H1 (cell line): ENCODE data around the gene SLC24A1. TPM values are rescaled to one million over a fixed set of nuclear protein-coding genes. Genes with fewer than 3 reads are reported as not detected.

Source experiments
- CTCF ChIA-PET: fragments of 300-600 bp; sonication (Branson Sonifier 250); formaldehyde crosslinking; loops from one replicate; lab custom pipeline; 2021; ENCODE audit not compliant: partially characterized antibody; lab: Charles Lee
- POLR2A ChIA-PET: fragments of 300-600 bp; sonication (Branson Sonifier 250); formaldehyde crosslinking; loops from one replicate; lab custom pipeline; 2021; ENCODE audit warnings: inconsistent platforms; ENCODE audit not compliant: partially characterized antibody; lab: Charles Lee
- DNase-seq, 2 experiments: peaks; one replicate each; pipeline versions ENCODE4 v3.0.0 to v3.0.0-alpha.2; 2010 to 2022; ENCODE audit warnings: low spot score in 2 of 2, low read depth in 1 of 2, mixed read lengths in 1 of 2
- FAIRE-seq: peaks from 2 replicates; lab custom pipeline; 2011; peaks lifted over from hg19 to GRCh38; lab: Jason Lieb, UNC
- H2AFZ ChIP-seq: 2 replicates; pipeline ENCODE4 v1.8.1; 2012; ENCODE audit warnings: low read length, inconsistent platforms
- H2AK5ac ChIP-seq: 2 replicates; pipeline ENCODE4 v1.6.1; 2013; ENCODE audit warnings: low read depth, low read length
- H2BK120ac ChIP-seq: replicated peaks from 2 replicates; pipeline ENCODE3; 2013; ENCODE audit warnings: low read depth, low read length, inconsistent platforms
- H2BK12ac ChIP-seq: 2 replicates; pipeline ENCODE4 v1.6.1; 2013; ENCODE audit warnings: low read depth, low read length
- H2BK15ac ChIP-seq: 2 replicates; pipeline ENCODE4 v1.6.1; 2013; ENCODE audit warnings: low read length
- H2BK20ac ChIP-seq: 2 replicates; pipeline ENCODE4 v1.6.1; 2013; ENCODE audit warnings: low read length
- H2BK5ac ChIP-seq: 2 replicates; pipeline ENCODE4 v1.6.1; 2013; ENCODE audit warnings: low read depth, low read length
- H3K14ac ChIP-seq: 2 replicates; pipeline ENCODE4 v1.6.1; 2013; ENCODE audit warnings: inconsistent platforms; ENCODE audit not compliant: insufficient read length
- H3K18ac ChIP-seq: 2 replicates; pipeline ENCODE4 v1.6.1; 2013; ENCODE audit warnings: low read length; ENCODE audit errors: extremely low read depth
- H3K23ac ChIP-seq: 2 replicates; pipeline ENCODE4 v1.6.1; 2013; ENCODE audit warnings: inconsistent platforms; ENCODE audit not compliant: insufficient read length
- H3K23me2 ChIP-seq: 2 replicates; pipeline ENCODE4 v1.6.1; 2013; ENCODE audit warnings: low read depth, low read length
- H3K27ac ChIP-seq: 2 replicates; pipeline ENCODE4 v1.6.1; 2011; ENCODE audit warnings: low read depth, low read length, inconsistent platforms
- H3K27me3 ChIP-seq, 4 experiments: replicated peaks in 1 of 4; 1 replicate in 1 of 4; 2 replicates in 3 of 4; pipeline versions ENCODE4 v1.6.1 to v1.8.1; 2011 to 2013; ENCODE audit warnings: low read length in 3 of 4, mild to moderate bottlenecking in 3 of 4, inconsistent platforms in 2 of 4, mixed read lengths in 2 of 4, moderate library complexity in 1 of 4; ENCODE audit not compliant: control insufficient read depth in 3 of 4, insufficient read depth in 3 of 4; ENCODE audit errors: extremely low read depth in 1 of 4
- H3K36me3 ChIP-seq, 4 experiments: 2 replicates each; pipeline versions ENCODE4 v1.6.1 to v1.8.1; 2011 to 2013; ENCODE audit warnings: mild to moderate bottlenecking in 4 of 4, low read length in 3 of 4, moderate library complexity in 2 of 4, control low read depth in 1 of 4, inconsistent platforms in 1 of 4; ENCODE audit not compliant: insufficient read depth in 4 of 4, control insufficient read depth in 2 of 4
- H3K4ac ChIP-seq: replicated peaks from 2 replicates; pipeline ENCODE3; 2013; ENCODE audit warnings: low read length, low read depth, mixed read lengths, inconsistent platforms; ENCODE audit not compliant: insufficient read length
- H3K4me1 ChIP-seq, 4 experiments: replicated peaks in 1 of 4; 1 replicate in 1 of 4; 2 replicates in 3 of 4; pipeline versions ENCODE4 v1.6.1 to v1.8.1; 2011 to 2013; ENCODE audit warnings: low read length in 3 of 4, inconsistent platforms in 2 of 4, mixed read lengths in 1 of 4; ENCODE audit not compliant: insufficient read depth in 4 of 4, control insufficient read depth in 3 of 4
- H3K4me2 ChIP-seq, 2 experiments: 2 replicates each; pipeline versions ENCODE4 v1.6.1 to v1.8.1; 2011 to 2013; ENCODE audit warnings: low read depth in 2 of 2, low read length in 2 of 2, control low read depth in 1 of 2, inconsistent platforms in 1 of 2, mild to moderate bottlenecking in 1 of 2; ENCODE audit not compliant: insufficient read depth in 1 of 2
- H3K4me3 ChIP-seq, 4 experiments: fragments of 200-600, 300-600 bp in 1 of 4; sonication (generic), shearing (Covaris generic), sonication (Bioruptor Twin) in 1 of 4; 2 replicates each; pipeline versions ENCODE4 v1.5.1 to v1.8.1; 2011 to 2016; ENCODE audit warnings: low read length in 4 of 4, low read depth in 3 of 4, control low read depth in 2 of 4, inconsistent platforms in 2 of 4, mild to moderate bottlenecking in 2 of 4, mixed read lengths in 1 of 4, moderate library complexity in 1 of 4; ENCODE audit not compliant: insufficient read depth in 2 of 4; ENCODE audit errors: extremely low read depth in 1 of 4
- H3K56ac ChIP-seq: replicated peaks from 2 replicates; pipeline ENCODE3; 2013; ENCODE audit warnings: low read depth, mild to moderate bottlenecking, mixed read lengths, low read length, inconsistent platforms; ENCODE audit not compliant: insufficient read length
- H3K79me1 ChIP-seq: 2 replicates; pipeline ENCODE4 v1.6.1; 2013; ENCODE audit warnings: low read depth, low read length, control low read depth
- H3K79me2 ChIP-seq, 2 experiments: 2 replicates each; pipeline versions ENCODE4 v1.6.1 to v1.8.1; 2012 to 2013; ENCODE audit warnings: low read length in 2 of 2, mild to moderate bottlenecking in 2 of 2, inconsistent platforms in 1 of 2; ENCODE audit not compliant: insufficient read depth in 2 of 2, control insufficient read depth in 1 of 2
- H3K9ac ChIP-seq, 4 experiments: replicated peaks in 1 of 4; 1 replicate in 1 of 4; 2 replicates in 3 of 4; pipeline versions ENCODE4 v1.6.1 to v1.8.1; 2011 to 2013; ENCODE audit warnings: low read depth in 3 of 4, low read length in 3 of 4, control low read depth in 2 of 4, mild to moderate bottlenecking in 2 of 4, moderate library complexity in 2 of 4, inconsistent platforms in 1 of 4; ENCODE audit errors: extremely low read depth in 1 of 4
- H3K9me3 ChIP-seq, 2 experiments: 2 replicates each; pipeline versions ENCODE4 v1.6.1 to v1.8.1; 2012 to 2013; ENCODE audit warnings: mild to moderate bottlenecking in 2 of 2, moderate library complexity in 2 of 2, control low read depth in 1 of 2, inconsistent platforms in 1 of 2, low read depth in 1 of 2, low read length in 1 of 2, mixed read lengths in 1 of 2; ENCODE audit not compliant: insufficient read depth in 2 of 2
- H4K20me1 ChIP-seq, 2 experiments: replicated peaks in 1 of 2; 2 replicates each; pipeline versions ENCODE3 to v1.8.1; 2011 to 2013; ENCODE audit warnings: inconsistent platforms in 2 of 2, low read length in 2 of 2, mild to moderate bottlenecking in 1 of 2; ENCODE audit not compliant: insufficient read depth in 2 of 2, control insufficient read depth in 1 of 2
- H4K5ac ChIP-seq: 2 replicates; pipeline ENCODE4 v1.6.1; 2013; ENCODE audit warnings: low read length, low read depth, mixed read lengths, inconsistent platforms; ENCODE audit not compliant: insufficient read length
- H4K8ac ChIP-seq: 2 replicates; pipeline ENCODE4 v1.8.0; 2013; ENCODE audit warnings: mild to moderate bottlenecking, moderate library complexity, low read length, inconsistent platforms; ENCODE audit not compliant: insufficient read depth; ENCODE audit errors: extremely low read depth
- H4K91ac ChIP-seq: replicated peaks from 2 replicates; pipeline ENCODE3; 2013; ENCODE audit warnings: low read length, mixed read lengths, inconsistent platforms; ENCODE audit not compliant: insufficient read length
- CBX8 ChIP-seq: fragments of 300-800, 300-1000 bp; sonication (generic); IDR thresholded peaks from 2 replicates; pipeline ENCODE4 v1.7.1; 2016; ENCODE audit warnings: low read depth, low read length, borderline replicate concordance
- CEBPB ChIP-seq: IDR thresholded peaks from 2 replicates; pipeline ENCODE4 v1.6.1; 2012; ENCODE audit warnings: low read depth, low read length
- HDAC6 ChIP-seq: IDR thresholded peaks from one replicate; pipeline ENCODE4 v1.7.1; 2012; ENCODE audit warnings: low read depth, mild to moderate bottlenecking, inconsistent platforms, low read length, moderate library complexity
- KDM5A ChIP-seq: fragments of 200-600 bp; IDR thresholded peaks from 2 replicates; pipeline ENCODE4 v1.7.1; 2012; ENCODE audit warnings: mild to moderate bottlenecking, low read length, inconsistent platforms, mixed read lengths
- SIN3A ChIP-seq, 2 experiments: IDR thresholded peaks in 1 of 2; conservative IDR thresholded peaks in 1 of 2; 2 replicates each; pipeline ENCODE4 v1.6.1; 2011 to 2012; ENCODE audit warnings: low read length in 2 of 2, improper control_type of control experiment in 1 of 2, low read depth in 1 of 2, mild to moderate bottlenecking in 1 of 2
- SUZ12 ChIP-seq: fragments of 200-600 bp; sonication (generic); IDR thresholded peaks from 2 replicates; pipeline ENCODE4 v1.6.1; 2012; ENCODE audit warnings: mild to moderate bottlenecking, inconsistent platforms, low read length, moderate library complexity, mixed read lengths
- WGBS, 2 experiments: shearing (Covaris generic) in 1 of 2; methylation state at CpG; one replicate each; pipeline versions ENCODE4 v1.1.6 to v1.1.7; 2013 to 2015; ENCODE audit warnings: low lambda C conversion rate in 2 of 2, mixed read lengths in 2 of 2, inconsistent platforms in 1 of 2, low coverage in 1 of 2, missing lambda C conversion rate in 1 of 2; ENCODE audit not compliant: insufficient replicate concordance in 2 of 2, insufficient coverage in 1 of 2, insufficient read length in 1 of 2; ENCODE audit errors: extremely low coverage in 1 of 2, missing lambda C conversion rate in 1 of 2; 5-methylcytosine and 5-hydroxymethylcytosine counted together
- polyA plus RNA-seq, 7 experiments: library from polyadenylated mRNA; depleted of rRNA in 3 of 7; stranded (reverse) in 5 of 7; unstranded in 2 of 7; fragments of >200 nt in 5 of 7; fragments of 200-250 nt in 2 of 7; gene quantifications; 1 replicate in 5 of 7; 2 replicates in 1 of 7; 4 replicates in 1 of 7; pipeline versions ENCODE4 v1.2.1 to v1.2.3, GENCODE V29; 2011 to 2013; ENCODE audit warnings: missing spikeins in 2 of 7, mixed read lengths in 2 of 7
- total RNA-seq: library from RNA; stranded (reverse); fragmentation: NEBNext Ultra II Directional; extraction: Animal tissue kit (Norgen Biotek cat#: 25700); gene quantifications from 2 replicates; pipeline ENCODE4 v1.2.1, GENCODE V29; 2021
- TF ChIP-seq, protein P1 (sequence below): IDR thresholded peaks from 2 replicates; pipeline ENCODE4 v1.6.1; 2012; ENCODE audit warnings: low read length, inconsistent platforms

The SLC24A1 gene
- total and polyA plus RNA-seq, 2 of the 8 experiments (the other 6 are each of a cell fraction or from before 2014, with no cell fraction given) = 4.9 to 6.6 TPM

DNA sequence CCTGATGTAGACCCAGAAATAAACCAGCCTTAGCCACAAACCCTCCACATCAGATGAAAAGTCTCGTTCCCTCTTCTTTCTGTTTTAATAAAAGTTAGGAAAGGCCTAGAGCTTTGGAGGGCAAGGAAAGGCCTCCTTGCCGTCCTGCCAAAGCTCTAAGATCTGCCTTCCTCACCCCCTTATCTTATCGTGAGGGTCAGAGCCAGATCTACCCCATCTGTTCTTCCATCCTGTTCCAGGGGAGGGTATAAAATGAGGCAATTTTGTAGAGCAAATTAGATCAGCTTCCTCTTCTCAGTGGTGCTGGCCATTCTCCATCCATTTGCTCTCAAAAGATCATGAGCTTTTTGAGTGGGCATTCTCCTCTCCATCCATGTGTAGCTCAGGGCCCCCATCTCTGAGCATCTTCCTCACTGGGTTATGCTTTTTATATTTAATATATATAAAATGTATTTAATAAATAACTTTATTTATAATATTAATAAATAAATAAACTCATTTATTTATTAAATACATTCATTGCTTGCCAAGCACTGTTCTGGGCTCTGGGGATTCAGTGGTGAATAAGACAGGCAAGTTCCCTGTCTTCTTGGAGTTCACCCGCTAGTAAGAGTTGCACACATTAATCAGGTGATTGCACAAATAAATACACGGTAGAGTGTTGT, 2.0 kb upstream of the SLC24A1 start:
- Histone ChIP-seq H2AFZ (no peak overlapping the region), H3K14ac (no peak overlapping the region), H3K27ac (no peak overlapping the region), H2BK12ac (peak overlapping the region; percentile 81; the same call in 1 of the 2 replicates), H3K79me2 (no peaks in the 10 kb centered on the region), H3K23me2 (no peaks in the 10 kb centered on the region), H3K79me1 (no peaks in the 10 kb centered on the region), H3K4ac (no peak overlapping the region), H4K8ac (no peak overlapping the region), H2BK120ac (no peak overlapping the region), H4K5ac (no peak overlapping the region), H3K56ac (no peak overlapping the region), H3K23ac (no peak overlapping the region), H3K36me3 (no peaks in the 10 kb centered on the region), H2BK15ac (no peak overlapping the region), H3K9ac (no peak overlapping the region), H3K27me3 (no peaks in the 10 kb centered on the region), H4K20me1 (no peaks in the 10 kb centered on the region), H2BK20ac (no peak overlapping the region), H3K4me1 (peaks cover 0 to 4% (median 2%) of the 10 kb centered on the region in 4 experiments; a peak in 3 of 7 replicates), H3K9me3 (no peaks in the 10 kb centered on the region), H2BK5ac (no peak overlapping the region), H3K4me3 (no peak overlapping the region), H3K18ac (no peak overlapping the region), H2AK5ac (no peak overlapping the region), H3K4me2 (no peak overlapping the region), H4K91ac (no peak overlapping the region)
- ChIA-PET POLR2A (interaction anchor here (1.6 kb wide), 1 partner anchor 9 kb away, joined by 9 read pairs; the partner anchor contains the start of gene INTS14), CTCF (interaction anchor here (0.7 to 1.3 kb wide), 4 partner anchors 8 to 17 kb away, joined by 3 to 4 read pairs (median 3); partner anchors contain the start of gene INTS14)
- FAIRE-seq (no peak), DNase-seq (no peak)
- TF ChIP-seq KDM5A = no peak
- no peak for TF ChIP-seq SUZ12
- no peak for TF ChIP-seq CBX8
- TF ChIP-seq CEBPB = no peak
- TF ChIP-seq SIN3A (conservative IDR thresholded peaks at IDR 0.05 in 1 of 2, IDR thresholded peaks at IDR 0.05 in 1 of 2; ENCODE audit: low read depth in 1 of 2, low read length in 2 of 2) = no peak
- TF ChIP-seq, protein P1, sequence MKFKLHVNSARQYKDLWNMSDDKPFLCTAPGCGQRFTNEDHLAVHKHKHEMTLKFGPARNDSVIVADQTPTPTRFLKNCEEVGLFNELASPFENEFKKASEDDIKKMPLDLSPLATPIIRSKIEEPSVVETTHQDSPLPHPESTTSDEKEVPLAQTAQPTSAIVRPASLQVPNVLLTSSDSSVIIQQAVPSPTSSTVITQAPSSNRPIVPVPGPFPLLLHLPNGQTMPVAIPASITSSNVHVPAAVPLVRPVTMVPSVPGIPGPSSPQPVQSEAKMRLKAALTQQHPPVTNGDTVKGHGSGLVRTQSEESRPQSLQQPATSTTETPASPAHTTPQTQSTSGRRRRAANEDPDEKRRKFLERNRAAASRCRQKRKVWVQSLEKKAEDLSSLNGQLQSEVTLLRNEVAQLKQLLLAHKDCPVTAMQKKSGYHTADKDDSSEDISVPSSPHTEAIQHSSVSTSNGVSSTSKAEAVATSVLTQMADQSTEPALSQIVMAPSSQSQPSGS = no peak
- no peak for TF ChIP-seq HDAC6
- WGBS, 2 experiments = 82% methylated on average over 5 of the region's 5 CpGs; no CpG with 5 or more reads in 1 of the 2 experiments
